H1 (cell line): ENCODE results near the gene CTPS1. TPM values are rescaled to one million over a fixed set of nuclear protein-coding genes. Genes with fewer than 3 reads are reported as not detected.

Experiments
- CEBPB ChIP-seq: IDR thresholded peaks from 2 replicates; pipeline ENCODE4 v1.6.1; 2012; ENCODE audit warnings: low read depth, low read length
- KDM1A ChIP-seq: fragments of 200-600, 300-600 bp; sonication (generic); IDR thresholded peaks from 2 replicates; pipeline ENCODE4 v1.7.1; 2016; ENCODE audit warnings: mild to moderate bottlenecking, low read length, borderline replicate concordance
- MAX ChIP-seq: IDR thresholded peaks from 2 replicates; pipeline ENCODE4 v1.6.1; 2012; ENCODE audit warnings: inconsistent platforms
- TCF12 ChIP-seq: IDR thresholded peaks from 2 replicates; pipeline ENCODE4 v1.6.1; 2011; ENCODE audit warnings: low read depth, mild to moderate bottlenecking, low read length
- polyA plus RNA-seq, 7 experiments: library from polyadenylated mRNA; depleted of rRNA in 3 of 7; stranded (reverse) in 5 of 7; unstranded in 2 of 7; fragments of >200 nt in 5 of 7; fragments of 200-250 nt in 2 of 7; gene quantifications; 1 replicate in 5 of 7; 2 replicates in 1 of 7; 4 replicates in 1 of 7; pipeline versions ENCODE4 v1.2.1 to v1.2.3, GENCODE V29; 2011 to 2013; ENCODE audit warnings: missing spikeins in 2 of 7, mixed read lengths in 2 of 7
- total RNA-seq: library from RNA; stranded (reverse); fragmentation: NEBNext Ultra II Directional; extraction: Animal tissue kit (Norgen Biotek cat#: 25700); gene quantifications from 2 replicates; pipeline ENCODE4 v1.2.1, GENCODE V29; 2021
- TF ChIP-seq, protein P1 (sequence below): IDR thresholded peaks from 2 replicates; pipeline ENCODE4 v1.6.1; 2012; ENCODE audit warnings: low read length, inconsistent platforms
- TF ChIP-seq, protein P2 (sequence below): IDR thresholded peaks from 2 replicates; pipeline ENCODE4 v1.6.1; 2012; ENCODE audit warnings: inconsistent platforms

The CTPS1 gene
- total and polyA plus RNA-seq, 2 of the 8 experiments (the other 6 are each of a cell fraction or from before 2014, with no cell fraction given): 35.5 to 103 TPM

- TF ChIP-seq, protein P1, sequence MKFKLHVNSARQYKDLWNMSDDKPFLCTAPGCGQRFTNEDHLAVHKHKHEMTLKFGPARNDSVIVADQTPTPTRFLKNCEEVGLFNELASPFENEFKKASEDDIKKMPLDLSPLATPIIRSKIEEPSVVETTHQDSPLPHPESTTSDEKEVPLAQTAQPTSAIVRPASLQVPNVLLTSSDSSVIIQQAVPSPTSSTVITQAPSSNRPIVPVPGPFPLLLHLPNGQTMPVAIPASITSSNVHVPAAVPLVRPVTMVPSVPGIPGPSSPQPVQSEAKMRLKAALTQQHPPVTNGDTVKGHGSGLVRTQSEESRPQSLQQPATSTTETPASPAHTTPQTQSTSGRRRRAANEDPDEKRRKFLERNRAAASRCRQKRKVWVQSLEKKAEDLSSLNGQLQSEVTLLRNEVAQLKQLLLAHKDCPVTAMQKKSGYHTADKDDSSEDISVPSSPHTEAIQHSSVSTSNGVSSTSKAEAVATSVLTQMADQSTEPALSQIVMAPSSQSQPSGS: no peak
- no peak for TF ChIP-seq CEBPB
- TF ChIP-seq TCF12: no peak
- TF ChIP-seq KDM1A: no peak
- no peak for TF ChIP-seq MAX
- TF ChIP-seq, protein P2, sequence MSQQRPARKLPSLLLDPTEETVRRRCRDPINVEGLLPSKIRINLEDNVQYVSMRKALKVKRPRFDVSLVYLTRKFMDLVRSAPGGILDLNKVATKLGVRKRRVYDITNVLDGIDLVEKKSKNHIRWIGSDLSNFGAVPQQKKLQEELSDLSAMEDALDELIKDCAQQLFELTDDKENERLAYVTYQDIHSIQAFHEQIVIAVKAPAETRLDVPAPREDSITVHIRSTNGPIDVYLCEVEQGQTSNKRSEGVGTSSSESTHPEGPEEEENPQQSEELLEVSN: no peak
Measured at GRCh38 chr1:40945491-40945973, 34.0 kb upstream of the CTPS1 start (continued).
